GM23338 (cell line): Measurements from ENCODE around the gene ATP9A.

Experiments
- CREB1 ChIP-seq: fragments of 250-450 bp; sonication (Bioruptor Pico); IDR thresholded peaks from 2 replicates; pipeline ENCODE4 v1.5.0; 2020; ENCODE audit warnings: low read depth, mild to moderate bottlenecking, moderate library complexity
- EZH2 ChIP-seq: fragments of 200-600 bp; sonication (generic); IDR thresholded peaks from one replicate; pipeline ENCODE4 v1.8.0; 2017; ENCODE audit warnings: antibody characterized with exemption, mild to moderate bottlenecking, low read depth; ENCODE audit not compliant: unreplicated experiment
- EZH2phosphoT487 ChIP-seq: fragments of 200-600 bp; sonication (generic); IDR thresholded peaks from one replicate; pipeline ENCODE4 v1.8.1; 2018; ENCODE audit warnings: antibody characterized with exemption; ENCODE audit not compliant: unreplicated experiment
- JUNB ChIP-seq: IDR thresholded peaks from one replicate; pipeline ENCODE4 v1.6.1; 2016; ENCODE audit warnings: antibody characterized with exemption; ENCODE audit not compliant: unreplicated experiment
- POLR2AphosphoS5 ChIP-seq: IDR thresholded peaks from 2 replicates; pipeline ENCODE4 v1.6.1; 2016; ENCODE audit warnings: antibody characterized with exemption, low read depth
- ZNF114 ChIP-seq: fragments of 250-450 bp; sonication (Bioruptor Pico); IDR thresholded peaks from 2 replicates; pipeline ENCODE4 v1.5.0; 2020; ENCODE audit warnings: mild to moderate bottlenecking, moderate library complexity
- TF ChIP-seq, protein P1 (sequence below), 2 experiments: fragments of 200-600 bp in 1 of 2; sonication (generic) in 1 of 2; conservative IDR thresholded peaks; 2 replicates each; pipeline versions ENCODE4 v1.5.1 to v1.6.1; 2016 to 2017; ENCODE audit warnings: antibody characterized with exemption in 2 of 2, low read depth in 2 of 2, mild to moderate bottlenecking in 2 of 2, moderate library complexity in 1 of 2
- TF ChIP-seq, protein P2 (sequence below): IDR thresholded peaks from one replicate; pipeline ENCODE4 v1.6.1; 2018; ENCODE audit warnings: antibody characterized with exemption; ENCODE audit not compliant: unreplicated experiment
- TF ChIP-seq, protein P3 (sequence below): IDR thresholded peaks from 2 replicates; pipeline ENCODE4 v1.6.1; 2016; ENCODE audit warnings: antibody characterized with exemption

DNA sequence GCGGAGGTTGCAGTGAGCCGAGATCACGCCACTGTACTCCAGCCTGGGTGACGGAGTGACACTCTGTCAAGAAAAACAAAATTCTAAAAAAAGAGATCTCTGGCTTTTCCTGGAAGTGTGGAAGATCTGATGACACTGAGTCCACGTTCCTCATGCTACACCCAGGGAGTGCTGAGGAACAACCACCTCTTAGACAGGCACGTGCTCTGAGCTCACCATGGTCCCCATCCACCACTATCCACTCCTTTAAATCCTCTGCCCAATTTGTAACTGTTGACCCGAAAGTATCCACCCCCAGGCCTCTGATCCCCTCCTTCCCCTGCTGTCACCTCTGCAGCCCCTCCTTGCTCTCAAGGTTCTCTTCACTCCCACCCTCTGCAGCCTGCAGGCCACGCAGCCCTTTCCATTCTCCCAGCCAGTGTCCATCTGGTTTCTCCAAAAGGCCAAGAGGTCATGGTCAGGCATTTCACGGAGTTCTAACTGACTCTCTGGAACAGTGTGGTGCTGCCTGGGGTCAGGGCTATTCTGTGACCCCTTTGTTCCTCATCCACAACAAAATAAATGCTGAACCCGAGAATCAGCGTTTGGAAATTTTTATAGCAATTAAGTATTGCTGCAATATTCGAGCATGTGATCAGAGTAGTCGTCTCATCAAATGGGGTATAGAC lies 88.8 kb downstream of the ATP9A start:
- TF ChIP-seq, protein P1, sequence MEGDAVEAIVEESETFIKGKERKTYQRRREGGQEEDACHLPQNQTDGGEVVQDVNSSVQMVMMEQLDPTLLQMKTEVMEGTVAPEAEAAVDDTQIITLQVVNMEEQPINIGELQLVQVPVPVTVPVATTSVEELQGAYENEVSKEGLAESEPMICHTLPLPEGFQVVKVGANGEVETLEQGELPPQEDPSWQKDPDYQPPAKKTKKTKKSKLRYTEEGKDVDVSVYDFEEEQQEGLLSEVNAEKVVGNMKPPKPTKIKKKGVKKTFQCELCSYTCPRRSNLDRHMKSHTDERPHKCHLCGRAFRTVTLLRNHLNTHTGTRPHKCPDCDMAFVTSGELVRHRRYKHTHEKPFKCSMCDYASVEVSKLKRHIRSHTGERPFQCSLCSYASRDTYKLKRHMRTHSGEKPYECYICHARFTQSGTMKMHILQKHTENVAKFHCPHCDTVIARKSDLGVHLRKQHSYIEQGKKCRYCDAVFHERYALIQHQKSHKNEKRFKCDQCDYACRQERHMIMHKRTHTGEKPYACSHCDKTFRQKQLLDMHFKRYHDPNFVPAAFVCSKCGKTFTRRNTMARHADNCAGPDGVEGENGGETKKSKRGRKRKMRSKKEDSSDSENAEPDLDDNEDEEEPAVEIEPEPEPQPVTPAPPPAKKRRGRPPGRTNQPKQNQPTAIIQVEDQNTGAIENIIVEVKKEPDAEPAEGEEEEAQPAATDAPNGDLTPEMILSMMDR (conservative IDR thresholded peaks at IDR 0.05; ENCODE audit: low read depth in 2 of 2) = no peak
- TF ChIP-seq POLR2AphosphoS5 (no peak), EZH2phosphoT487 (no peak), EZH2 (no peak), ZNF114 (CRISPR knock-in tag) (no peak), JUNB (no peak), CREB1 (CRISPR knock-in tag) (no peak)
- TF ChIP-seq, protein P2, sequence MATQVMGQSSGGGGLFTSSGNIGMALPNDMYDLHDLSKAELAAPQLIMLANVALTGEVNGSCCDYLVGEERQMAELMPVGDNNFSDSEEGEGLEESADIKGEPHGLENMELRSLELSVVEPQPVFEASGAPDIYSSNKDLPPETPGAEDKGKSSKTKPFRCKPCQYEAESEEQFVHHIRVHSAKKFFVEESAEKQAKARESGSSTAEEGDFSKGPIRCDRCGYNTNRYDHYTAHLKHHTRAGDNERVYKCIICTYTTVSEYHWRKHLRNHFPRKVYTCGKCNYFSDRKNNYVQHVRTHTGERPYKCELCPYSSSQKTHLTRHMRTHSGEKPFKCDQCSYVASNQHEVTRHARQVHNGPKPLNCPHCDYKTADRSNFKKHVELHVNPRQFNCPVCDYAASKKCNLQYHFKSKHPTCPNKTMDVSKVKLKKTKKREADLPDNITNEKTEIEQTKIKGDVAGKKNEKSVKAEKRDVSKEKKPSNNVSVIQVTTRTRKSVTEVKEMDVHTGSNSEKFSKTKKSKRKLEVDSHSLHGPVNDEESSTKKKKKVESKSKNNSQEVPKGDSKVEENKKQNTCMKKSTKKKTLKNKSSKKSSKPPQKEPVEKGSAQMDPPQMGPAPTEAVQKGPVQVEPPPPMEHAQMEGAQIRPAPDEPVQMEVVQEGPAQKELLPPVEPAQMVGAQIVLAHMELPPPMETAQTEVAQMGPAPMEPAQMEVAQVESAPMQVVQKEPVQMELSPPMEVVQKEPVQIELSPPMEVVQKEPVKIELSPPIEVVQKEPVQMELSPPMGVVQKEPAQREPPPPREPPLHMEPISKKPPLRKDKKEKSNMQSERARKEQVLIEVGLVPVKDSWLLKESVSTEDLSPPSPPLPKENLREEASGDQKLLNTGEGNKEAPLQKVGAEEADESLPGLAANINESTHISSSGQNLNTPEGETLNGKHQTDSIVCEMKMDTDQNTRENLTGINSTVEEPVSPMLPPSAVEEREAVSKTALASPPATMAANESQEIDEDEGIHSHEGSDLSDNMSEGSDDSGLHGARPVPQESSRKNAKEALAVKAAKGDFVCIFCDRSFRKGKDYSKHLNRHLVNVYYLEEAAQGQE = no peak
- TF ChIP-seq, protein P3, sequence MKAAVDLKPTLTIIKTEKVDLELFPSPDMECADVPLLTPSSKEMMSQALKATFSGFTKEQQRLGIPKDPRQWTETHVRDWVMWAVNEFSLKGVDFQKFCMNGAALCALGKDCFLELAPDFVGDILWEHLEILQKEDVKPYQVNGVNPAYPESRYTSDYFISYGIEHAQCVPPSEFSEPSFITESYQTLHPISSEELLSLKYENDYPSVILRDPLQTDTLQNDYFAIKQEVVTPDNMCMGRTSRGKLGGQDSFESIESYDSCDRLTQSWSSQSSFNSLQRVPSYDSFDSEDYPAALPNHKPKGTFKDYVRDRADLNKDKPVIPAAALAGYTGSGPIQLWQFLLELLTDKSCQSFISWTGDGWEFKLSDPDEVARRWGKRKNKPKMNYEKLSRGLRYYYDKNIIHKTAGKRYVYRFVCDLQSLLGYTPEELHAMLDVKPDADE = no peak
